C4-2B (cell line): ENCODE results near the gene ARAP1.

Source experiments
- ZFX ChIP-seq: fragments of 450-650 bp; IDR thresholded peaks from 2 replicates; pipeline ENCODE4 v1.6.1; 2017
- TF ChIP-seq, protein P1 (sequence below): fragments of 450-650 bp; conservative IDR thresholded peaks from 2 replicates; pipeline ENCODE4 v1.5.1; 2017; ENCODE audit warnings: mild to moderate bottlenecking

GRCh38 chr11:72776117-72776843 is 24.1 kb upstream of the ARAP1 start:
- TF ChIP-seq, protein P1, sequence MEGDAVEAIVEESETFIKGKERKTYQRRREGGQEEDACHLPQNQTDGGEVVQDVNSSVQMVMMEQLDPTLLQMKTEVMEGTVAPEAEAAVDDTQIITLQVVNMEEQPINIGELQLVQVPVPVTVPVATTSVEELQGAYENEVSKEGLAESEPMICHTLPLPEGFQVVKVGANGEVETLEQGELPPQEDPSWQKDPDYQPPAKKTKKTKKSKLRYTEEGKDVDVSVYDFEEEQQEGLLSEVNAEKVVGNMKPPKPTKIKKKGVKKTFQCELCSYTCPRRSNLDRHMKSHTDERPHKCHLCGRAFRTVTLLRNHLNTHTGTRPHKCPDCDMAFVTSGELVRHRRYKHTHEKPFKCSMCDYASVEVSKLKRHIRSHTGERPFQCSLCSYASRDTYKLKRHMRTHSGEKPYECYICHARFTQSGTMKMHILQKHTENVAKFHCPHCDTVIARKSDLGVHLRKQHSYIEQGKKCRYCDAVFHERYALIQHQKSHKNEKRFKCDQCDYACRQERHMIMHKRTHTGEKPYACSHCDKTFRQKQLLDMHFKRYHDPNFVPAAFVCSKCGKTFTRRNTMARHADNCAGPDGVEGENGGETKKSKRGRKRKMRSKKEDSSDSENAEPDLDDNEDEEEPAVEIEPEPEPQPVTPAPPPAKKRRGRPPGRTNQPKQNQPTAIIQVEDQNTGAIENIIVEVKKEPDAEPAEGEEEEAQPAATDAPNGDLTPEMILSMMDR: no peak
- no peak for TF ChIP-seq ZFX
